Middle frontal gyrus (tissue), 1 donor: Measurements from ENCODE around the gene DAD1.
"Not testable (repeated sequence)": the region's sequence is repeated elsewhere in the genome, so short reads cannot be mapped to it uniquely, and the experiment has no call there.

Experiments
- DNase-seq: peaks from one replicate; pipeline ENCODE4 v3.0.0-alpha.2; 2015; ENCODE audit warnings: low spot score; ENCODE audit errors: extremely low spot score

Gene DAD1

GRCh38 chr14:22553445-22553844, 35.6 kb downstream of the DAD1 start:
- DNase-seq = no peak

GRCh38 chr14:22552827-22553076, 36.3 kb downstream of the DAD1 start:
- DNase-seq = no peak

- no peak for DNase-seq
These were observed 36.8 kb downstream of the DAD1 start for GRCh38 chr14:22552001-22552826.

GRCh38 chr14:22551605-22551997, 37.4 kb downstream of the DAD1 start:
- no peak for DNase-seq

- DNase-seq = no peak
These were observed 38.9 kb downstream of the DAD1 start for GRCh38 chr14:22549981-22550673.

GRCh38 chr14:22549324-22549962, 39.6 kb downstream of the DAD1 start:
- no peak for DNase-seq

- no peak for DNase-seq
These were observed 40.9 kb downstream of the DAD1 start for GRCh38 chr14:22547948-22548750.

GRCh38 chr14:22547313-22547947, 41.6 kb downstream of the DAD1 start:
- no peak for DNase-seq

- no peak for DNase-seq
These were observed 42.3 kb downstream of the DAD1 start for GRCh38 chr14:22546722-22547071.

GRCh38 chr14:22545842-22546721, 42.9 kb downstream of the DAD1 start:
- no peak for DNase-seq

- no peak for DNase-seq
These were observed 44.1 kb downstream of the DAD1 start for GRCh38 chr14:22544881-22545420.

GRCh38 chr14:22544406-22544805, 44.6 kb downstream of the DAD1 start:
- DNase-seq = no peak

GRCh38 chr14:22543570-22544357, 45.3 kb downstream of the DAD1 start:
- DNase-seq = not testable (repeated sequence)

- no peak for DNase-seq
These were observed 46.7 kb downstream of the DAD1 start for GRCh38 chr14:22542360-22542759.

GRCh38 chr14:22541721-22542120, 47.3 kb downstream of the DAD1 start:
- no peak for DNase-seq

GRCh38 chr14:22540811-22541360, 48.1 kb downstream of the DAD1 start:
- DNase-seq = no peak

- DNase-seq = no peak
These were observed 48.7 kb downstream of the DAD1 start for GRCh38 chr14:22540293-22540692.

GRCh38 chr14:22539831-22540230, 49.2 kb downstream of the DAD1 start:
- no peak for DNase-seq

GRCh38 chr14:22538671-22539228, 50.3 kb downstream of the DAD1 start:
- DNase-seq = no peak
